B cell (primary cell): Measurements from ENCODE around the gene ANKRD23. TPM values are rescaled to one million over a fixed set of nuclear protein-coding genes. Genes with fewer than 3 reads are reported as not detected.

Source experiments
- ATAC-seq: fragments of 200-7000 bp; cut with Tn5 transposase; one replicate; pipeline ENCODE4 v1.10.0; 2021; ENCODE audit warnings: low read depth, mild to moderate bottlenecking, moderate number of reproducible peaks, moderate library complexity
- CTCF ChIA-PET: fragments of 350-600 bp; sonication (Branson Sonifier 250); formaldehyde crosslinking; loops from one replicate; lab custom pipeline; 2021; ENCODE audit warnings: antibody characterized with exemption, inconsistent platforms; lab: Charles Lee
- POLR2A ChIA-PET: fragments of 350-600 bp; sonication (Branson Sonifier 250); formaldehyde crosslinking; loops from one replicate; lab custom pipeline; 2021; ENCODE audit warnings: antibody characterized with exemption; lab: Charles Lee
- DNase-seq: peaks from one replicate; pipeline ENCODE4 v3.0.0; 2013
- H2AFZ ChIP-seq: 2 replicates; pipeline ENCODE4 v1.6.1; 2012; ENCODE audit warnings: mild to moderate bottlenecking, low read depth, low read length; ENCODE audit not compliant: insufficient read depth, poor library complexity, severe bottlenecking
- H3K27ac ChIP-seq, 2 donors: 1 replicate in 1 of 2; 2 replicates in 1 of 2; pipeline ENCODE4 v1.5.1; 2012 to 2013; ENCODE audit warnings: low read length in 2 of 2, mild to moderate bottlenecking in 2 of 2, moderate library complexity in 1 of 2
- H3K27me3 ChIP-seq, 4 experiments: fragments of 200-600 bp in 1 of 4; sonication (generic) in 1 of 4; replicated peaks in 1 of 4; 1 replicate in 2 of 4; 2 replicates in 2 of 4; pipeline versions ENCODE4 v1.6.1 to v1.7.0; 2013 to 2016; ENCODE audit warnings: low read length in 3 of 4, mild to moderate bottlenecking in 2 of 4, mixed read lengths in 1 of 4, moderate library complexity in 1 of 4; ENCODE audit not compliant: insufficient read depth in 4 of 4, control insufficient read depth in 3 of 4; ENCODE audit errors: control extremely low read depth in 1 of 4
- H3K36me3 ChIP-seq, 2 experiments: replicated peaks in 1 of 2; 1 replicate in 1 of 2; 2 replicates in 1 of 2; pipeline versions ENCODE4 v1.6.1 to v1.7.1; 2013; ENCODE audit warnings: low read length in 1 of 2; ENCODE audit not compliant: insufficient read depth in 2 of 2, control insufficient read depth in 1 of 2; ENCODE audit errors: control extremely low read depth in 1 of 2, extremely low read depth in 1 of 2
- H3K4me1 ChIP-seq, 2 donors: fragments of 200-600 bp in 1 of 2; sonication (generic) in 1 of 2; 1 replicate in 1 of 2; 2 replicates in 1 of 2; pipeline versions ENCODE4 v1.5.1 to v1.6.1; 2013 to 2017; ENCODE audit warnings: low read length in 2 of 2; ENCODE audit not compliant: control insufficient read depth in 2 of 2, insufficient read depth in 2 of 2
- H3K4me2 ChIP-seq: replicated peaks from 2 replicates; pipeline ENCODE3; 2012; ENCODE audit warnings: mild to moderate bottlenecking, low read depth, low read length; ENCODE audit not compliant: poor library complexity, severe bottlenecking
- H3K4me3 ChIP-seq, 5 experiments: fragments of 200-600 bp in 1 of 5; sonication (generic) in 1 of 5; 1 replicate in 3 of 5; 2 replicates in 2 of 5; pipeline versions ENCODE4 v1.5.1 to v1.7.0; 2011 to 2016; ENCODE audit warnings: low read length in 4 of 5, mild to moderate bottlenecking in 4 of 5, low read depth in 2 of 5, control low read depth in 1 of 5, moderate library complexity in 1 of 5; ENCODE audit not compliant: insufficient read depth in 1 of 5; ENCODE audit errors: control extremely low read depth in 1 of 5, extremely low read depth in 1 of 5
- H3K79me2 ChIP-seq: fragments of 200-600 bp; sonication (generic); one replicate; pipeline ENCODE4 v1.6.0; 2016; ENCODE audit warnings: low read length; ENCODE audit not compliant: control insufficient read depth, insufficient read depth
- H3K9ac ChIP-seq: fragments of 200-600 bp; sonication (generic); 2 replicates; pipeline ENCODE4 v1.6.1; 2017; ENCODE audit warnings: mild to moderate bottlenecking, low read length, moderate library complexity
- H3K9me3 ChIP-seq, 3 donors: one replicate each; pipeline versions ENCODE4 v1.6.1 to v1.7.1; 2013; ENCODE audit warnings: low read length in 2 of 3; ENCODE audit not compliant: control insufficient read depth in 2 of 3, insufficient read depth in 1 of 3; ENCODE audit errors: control extremely low read depth in 1 of 3
- H4K20me1 ChIP-seq: 2 replicates; pipeline ENCODE4 v1.6.0; 2012; ENCODE audit warnings: mild to moderate bottlenecking, low read length; ENCODE audit not compliant: insufficient read depth, control insufficient read depth, poor library complexity, severe bottlenecking
- H3K27ac Mint-ChIP-seq: one replicate; pipeline ENCODE4 v1.8.0; 2021; ENCODE audit warnings: mixed read lengths
- H3K27me3 Mint-ChIP-seq: one replicate; pipeline ENCODE4 v1.8.0; 2021; ENCODE audit warnings: mixed read lengths
- H3K4me1 Mint-ChIP-seq: one replicate; pipeline ENCODE4 v1.8.0; 2021; ENCODE audit warnings: mixed read lengths
- H3K4me3 Mint-ChIP-seq: one replicate; pipeline ENCODE4 v1.8.0; 2021; ENCODE audit warnings: mixed read lengths
- H3K9me3 Mint-ChIP-seq: one replicate; pipeline ENCODE4 v1.8.0; 2022; ENCODE audit warnings: mixed read lengths; ENCODE audit not compliant: insufficient read depth
- CTCF ChIP-seq: fragments of 200-600 bp; IDR thresholded peaks from one replicate; pipeline ENCODE4 v1.8.0; 2022; ENCODE audit warnings: antibody characterized with exemption, mild to moderate bottlenecking
- EZH2 ChIP-seq: IDR thresholded peaks from 2 replicates; pipeline ENCODE4 v1.6.1; 2012; ENCODE audit warnings: borderline replicate concordance, low read depth, mild to moderate bottlenecking, moderate library complexity, low read length; ENCODE audit not compliant: insufficient read depth, poor library complexity, severe bottlenecking
- WGBS: methylation state at CpG from one replicate; pipeline ENCODE4 v1.1.5; 2013; ENCODE audit warnings: missing lambda C conversion rate; ENCODE audit not compliant: insufficient coverage; 5-methylcytosine and 5-hydroxymethylcytosine counted together
- intact Hi-C: fragments of 100-400 bp; cut with micrococcal nuclease; formaldehyde crosslinking; loops from one replicate; pipeline ENCODE4 v1.10.0; 2022
- polyA plus RNA-seq: library from polyadenylated mRNA; depleted of rRNA; stranded (reverse); fragments of >200 nt; gene quantifications from 2 replicates; pipeline ENCODE4 v1.2.3, GENCODE V29; 2012
- total RNA-seq, 2 donors: library from RNA; stranded (reverse); fragments of 120-200 nt in 1 of 2; gene quantifications; 1 replicate in 1 of 2; 2 replicates in 1 of 2; pipeline versions ENCODE4 v1.2.3 to v1.2.4, GENCODE V29; 2013 to 2022

ANKRD23 gene
- total and polyA plus RNA-seq, 2 donors (not counting 1 experiment from before 2014, with no cell fraction given): 8.8 to 11.3 TPM

- Histone ChIP-seq H2AFZ (no peak overlapping the region), H3K9me3 (no peaks in the 10 kb centered on the region), H4K20me1 (peaks cover 18% of the 10 kb centered on the region), H3K27ac (no peak overlapping the region), H3K79me2 (peaks cover 18% of the 10 kb centered on the region), H3K9ac (no peak overlapping the region), H3K4me1 (peaks cover 21 to 22% of the 10 kb centered on the region in 2 donors), H3K4me2 (no peak overlapping the region), H3K36me3 (peaks cover 0 to 28% of the 10 kb centered on the region in 2 experiments), H3K4me3 (no peak overlapping the region), H3K27me3 (no peaks in the 10 kb centered on the region)
- WGBS: 100% methylated on average over 2 of the region's 4 CpGs
- Mint-ChIP-seq H3K4me3 (peak overlapping the region; percentile 11), H3K4me1 (peaks cover 31% of the 10 kb centered on the region), H3K27ac (no peak overlapping the region), H3K9me3 (no peaks in the 10 kb centered on the region), H3K27me3 (no peaks in the 10 kb centered on the region)
- intact Hi-C loops: loop anchor here (2.0 kb wide), 1 partner anchor 13 kb away; no protein-coding TSS in a partner anchor
- DNase-seq (no peak), ATAC-seq (no peak)
- TF ChIP-seq EZH2: no peak
- no peak for TF ChIP-seq CTCF
- POLR2A ChIA-PET: interaction anchor here (0.6 kb wide), 1 partner anchor 9 kb away, joined by 7 read pairs; no protein-coding TSS in a partner anchor
- CTCF ChIA-PET: interaction anchor here (0.7 to 1.6 kb wide), 4 partner anchors 10 to 137 kb away, joined by 3 to 6 read pairs (median 4); partner anchors contain the start of gene ANKRD39
Measured at GRCh38 chr2:96813656-96814055, 30.2 kb downstream of the ANKRD23 start.

GRCh38 chr2:96811917-96812316 lies 31.9 kb downstream of the ANKRD23 start:
- H3K36me3 ChIP-seq: peaks cover 0 to 29% of the 10 kb centered on the region in 2 experiments
- peaks cover 13 to 17% of the 10 kb centered on the region in 2 donors for H3K4me1 ChIP-seq
- ChIA-PET CTCF (no interaction called here), POLR2A (interaction anchor here (1.1 kb wide), 1 partner anchor 37 kb away, joined by 8 read pairs; no protein-coding TSS in a partner anchor)
- Mint-ChIP-seq H3K4me1 (peaks cover 25% of the 10 kb centered on the region), H3K27me3 (no peaks in the 10 kb centered on the region), H3K4me3 (no peak overlapping the region), H3K27ac (peak overlapping the region; percentile 38), H3K9me3 (no peaks in the 10 kb centered on the region)
- peaks cover 1% of the 10 kb centered on the region for H3K79me2 ChIP-seq
- DNase-seq: no peak
- 80% methylated on average over 2 of the region's 3 CpGs for WGBS
- no peak overlapping the region for H3K27ac ChIP-seq
- H3K9me3 ChIP-seq: no peaks in the 10 kb centered on the region
- H3K27me3 ChIP-seq: no peaks in the 10 kb centered on the region
- no peak for TF ChIP-seq EZH2
- no peak for TF ChIP-seq CTCF
- H2AFZ ChIP-seq: no peak overlapping the region
- H3K9ac ChIP-seq: no peak overlapping the region
- H3K4me3 ChIP-seq: no peak overlapping the region
- no peak overlapping the region for H3K4me2 ChIP-seq
- peaks cover under 1% of the 10 kb centered on the region for H4K20me1 ChIP-seq
- intact Hi-C loops: no loop called here
- no peak for ATAC-seq
